Kidney epithelial cell (primary cell): Measurements from ENCODE around the gene HSDL1. TPM values are rescaled to one million over a fixed set of nuclear protein-coding genes. Genes with fewer than 3 reads are reported as not detected.

Experiments used
- DNase-seq: peaks from one replicate; pipeline ENCODE4 v3.0.0-alpha.2; 2010; ENCODE audit warnings: low read depth
- H3K27me3 ChIP-seq: 2 replicates; pipeline ENCODE4 v1.6.0; 2011; ENCODE audit warnings: low read length; ENCODE audit not compliant: control insufficient read depth, insufficient read depth
- H3K36me3 ChIP-seq: 2 replicates; pipeline ENCODE4 v1.5.1; 2011; ENCODE audit warnings: low read length; ENCODE audit not compliant: control insufficient read depth, insufficient read depth
- H3K4me3 ChIP-seq: 2 replicates; pipeline ENCODE4 v1.5.1; 2011; ENCODE audit warnings: low read depth, mild to moderate bottlenecking, control low read depth, low read length
- total RNA-seq: library from RNA; depleted of rRNA; stranded (reverse); fragments of >200 nt; gene quantifications from 2 replicates; pipeline ENCODE4 v1.2.3, GENCODE V29; 2015
- TF ChIP-seq, protein P1 (sequence below): IDR thresholded peaks from 2 replicates; pipeline ENCODE4 v1.5.1; 2011; ENCODE audit warnings: mild to moderate bottlenecking, moderate library complexity, low read length, control low read depth, inconsistent platforms; ENCODE audit not compliant: insufficient read depth, poor library complexity, severe bottlenecking

The HSDL1 gene
- total RNA-seq, 1 donor from 2014 or later, result 37.9 TPM

DNA sequence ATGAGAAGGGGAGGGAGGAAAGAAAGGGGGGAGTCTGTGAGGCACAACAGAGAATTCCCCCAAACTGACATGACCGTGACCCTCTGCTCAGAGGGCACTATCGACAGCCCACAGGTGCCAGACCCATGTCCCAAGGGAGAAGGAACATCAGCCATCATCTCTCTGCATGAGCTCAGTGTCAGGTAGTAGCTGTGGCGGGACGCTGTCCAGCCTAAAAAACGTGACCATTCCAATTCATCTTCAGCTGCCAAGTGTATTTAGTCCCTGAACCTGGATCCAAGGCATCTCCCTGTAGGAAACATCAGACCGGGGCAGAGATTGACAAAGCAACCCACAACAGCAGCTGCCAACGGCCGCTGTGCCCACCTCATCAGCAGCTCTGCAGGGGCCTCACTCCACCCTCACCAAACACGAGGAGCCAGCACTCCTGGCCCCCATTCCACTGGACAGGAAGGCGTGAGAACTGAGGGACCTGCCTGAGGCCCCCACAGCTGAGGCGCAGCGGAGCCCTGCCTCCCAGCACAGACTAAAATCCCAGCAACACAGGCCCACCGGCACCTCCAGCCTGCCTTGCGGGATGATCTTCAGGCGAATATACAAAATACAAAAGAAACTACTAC, 33.3 kb upstream of the HSDL1 start:
- H3K36me3 ChIP-seq, result no peaks in the 10 kb centered on the region
- no peak overlapping the region for H3K4me3 ChIP-seq
- DNase-seq, result no peak
- H3K27me3 ChIP-seq, result no peaks in the 10 kb centered on the region
- TF ChIP-seq, protein P1, sequence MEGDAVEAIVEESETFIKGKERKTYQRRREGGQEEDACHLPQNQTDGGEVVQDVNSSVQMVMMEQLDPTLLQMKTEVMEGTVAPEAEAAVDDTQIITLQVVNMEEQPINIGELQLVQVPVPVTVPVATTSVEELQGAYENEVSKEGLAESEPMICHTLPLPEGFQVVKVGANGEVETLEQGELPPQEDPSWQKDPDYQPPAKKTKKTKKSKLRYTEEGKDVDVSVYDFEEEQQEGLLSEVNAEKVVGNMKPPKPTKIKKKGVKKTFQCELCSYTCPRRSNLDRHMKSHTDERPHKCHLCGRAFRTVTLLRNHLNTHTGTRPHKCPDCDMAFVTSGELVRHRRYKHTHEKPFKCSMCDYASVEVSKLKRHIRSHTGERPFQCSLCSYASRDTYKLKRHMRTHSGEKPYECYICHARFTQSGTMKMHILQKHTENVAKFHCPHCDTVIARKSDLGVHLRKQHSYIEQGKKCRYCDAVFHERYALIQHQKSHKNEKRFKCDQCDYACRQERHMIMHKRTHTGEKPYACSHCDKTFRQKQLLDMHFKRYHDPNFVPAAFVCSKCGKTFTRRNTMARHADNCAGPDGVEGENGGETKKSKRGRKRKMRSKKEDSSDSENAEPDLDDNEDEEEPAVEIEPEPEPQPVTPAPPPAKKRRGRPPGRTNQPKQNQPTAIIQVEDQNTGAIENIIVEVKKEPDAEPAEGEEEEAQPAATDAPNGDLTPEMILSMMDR, result no peak

DNA sequence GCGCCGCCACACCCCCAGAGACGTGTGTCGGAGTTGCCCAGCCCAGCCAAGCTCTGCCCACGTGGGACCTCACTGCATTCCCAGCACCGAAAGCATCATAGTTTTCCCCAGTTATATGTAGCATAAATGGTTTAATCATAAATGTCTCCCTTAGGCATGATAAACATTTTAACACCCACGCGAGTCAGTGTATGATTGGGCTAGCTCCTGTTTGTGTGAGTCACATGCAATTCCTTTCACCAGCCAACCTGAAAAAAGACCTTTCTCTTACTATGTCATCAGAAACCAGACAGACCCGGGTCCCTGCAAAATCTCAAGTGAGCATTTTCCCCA, 32.7 kb upstream of the HSDL1 start:
- TF ChIP-seq, protein P1, result no peak
- peak; percentile 32 for DNase-seq
- Histone ChIP-seq H3K36me3 (no peaks in the 10 kb centered on the region), H3K4me3 (no peak overlapping the region), H3K27me3 (no peaks in the 10 kb centered on the region)

DNA sequence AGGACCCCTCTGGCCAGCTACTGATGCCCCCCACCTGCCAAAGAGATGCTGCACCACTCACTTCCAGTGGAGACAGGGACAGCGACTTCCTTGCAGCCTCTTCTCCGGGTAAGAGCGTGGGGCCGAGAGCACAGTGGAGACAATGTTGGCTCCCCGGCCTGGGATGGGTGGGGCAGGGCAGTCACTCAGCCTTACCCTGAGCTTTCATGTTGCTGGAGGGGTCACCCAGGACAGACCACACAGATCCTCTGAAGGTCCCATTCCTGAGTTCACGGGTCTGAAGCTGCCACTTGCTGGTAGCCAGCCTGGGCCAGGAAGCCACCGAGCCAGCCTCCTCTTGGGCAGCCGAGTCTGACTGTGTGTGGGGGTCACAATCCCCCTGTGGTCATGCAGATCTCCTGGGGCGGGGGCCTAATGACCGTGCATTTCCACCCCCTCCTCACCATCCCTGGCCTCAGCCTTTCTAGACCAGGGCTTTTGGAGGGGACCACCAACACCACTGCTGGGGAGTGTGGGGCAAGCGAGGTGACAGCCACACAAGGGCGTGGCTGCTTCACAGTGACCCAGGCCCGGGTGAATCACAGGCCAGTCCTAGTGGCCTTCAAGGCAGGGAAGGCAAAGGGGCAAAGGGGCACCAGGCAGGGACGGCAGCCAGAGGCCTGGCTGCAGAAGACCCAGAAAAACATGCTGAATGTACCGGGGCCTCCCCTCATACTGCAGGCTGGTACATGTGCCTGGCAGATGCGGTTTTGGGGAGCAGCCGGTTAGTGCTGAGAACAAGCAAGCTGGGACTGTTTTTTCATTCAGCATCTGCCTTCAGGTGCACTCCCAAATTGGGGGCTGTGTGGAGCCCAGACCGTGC, 31.4 kb upstream of the HSDL1 start:
- TF ChIP-seq, protein P1, result no peak
- H3K27me3 ChIP-seq, result no peaks in the 10 kb centered on the region
- H3K4me3 ChIP-seq, result no peak overlapping the region
- no peaks in the 10 kb centered on the region for H3K36me3 ChIP-seq
- no peak for DNase-seq

DNA sequence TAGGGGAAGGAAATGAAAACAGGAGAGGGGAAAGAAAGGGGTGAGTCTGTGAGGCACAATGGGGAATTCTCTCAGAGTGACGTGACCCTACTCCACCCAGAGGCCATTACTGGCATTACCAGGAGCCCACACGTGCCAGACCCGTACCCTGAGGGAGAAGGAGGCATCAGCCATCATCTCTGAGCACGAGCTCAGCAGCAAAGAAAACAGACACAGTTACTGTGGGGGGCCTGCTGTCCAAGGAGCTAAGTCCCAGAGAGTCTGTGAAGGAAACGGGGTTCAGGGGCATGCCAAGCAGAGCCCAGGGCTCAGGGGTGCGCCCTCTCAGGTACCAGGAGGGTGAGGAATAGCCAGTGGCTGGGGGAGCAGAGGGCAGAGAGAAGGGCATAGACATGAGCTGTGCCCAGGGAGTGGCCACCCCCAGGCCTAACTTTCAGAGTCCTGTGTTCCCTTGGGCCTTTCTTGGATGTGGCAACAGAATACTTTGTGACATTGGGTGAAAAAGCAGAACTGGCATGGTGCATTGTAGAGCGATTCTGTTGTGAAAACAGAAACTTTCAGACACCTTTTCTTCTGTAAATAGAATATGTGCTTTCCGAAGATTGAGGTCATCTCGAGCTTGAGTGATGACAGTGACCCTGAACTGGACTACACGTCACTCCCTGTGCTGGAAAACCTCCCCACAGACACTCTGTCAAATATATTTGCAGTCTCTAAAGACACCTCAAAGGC, 30.5 kb upstream of the HSDL1 start:
- DNase-seq, result no peak
- no peaks in the 10 kb centered on the region for H3K36me3 ChIP-seq
- H3K27me3 ChIP-seq, result no peaks in the 10 kb centered on the region
- no peak overlapping the region for H3K4me3 ChIP-seq
- TF ChIP-seq, protein P1, result peak; percentile 84

DNA sequence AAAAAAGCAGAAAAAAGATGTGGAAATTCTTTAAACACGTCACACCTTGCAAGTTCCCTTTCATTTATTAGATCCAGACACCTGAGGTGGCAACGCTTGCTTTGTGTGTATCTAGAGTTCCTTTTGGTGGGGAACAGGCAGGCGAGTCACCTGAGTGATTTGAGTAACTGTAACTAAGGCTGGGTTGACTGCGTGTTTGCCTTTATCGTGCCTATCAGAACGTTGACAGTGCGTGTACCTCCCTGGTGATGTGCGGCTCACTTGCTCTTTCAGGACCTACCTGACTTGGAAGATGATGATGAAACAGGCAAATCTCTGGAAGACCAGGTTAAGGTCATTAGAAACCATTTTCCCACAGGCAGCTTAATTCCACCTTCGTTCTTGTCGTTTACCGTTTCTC, 29.4 kb upstream of the HSDL1 start:
- Histone ChIP-seq H3K36me3 (no peaks in the 10 kb centered on the region), H3K27me3 (no peaks in the 10 kb centered on the region), H3K4me3 (no peak overlapping the region)
- no peak for DNase-seq
- TF ChIP-seq, protein P1, result no peak
